Inferior parietal cortex (tissue), 1 donor: ENCODE data around the gene GPALPP1.
"Not testable (repeated sequence)": the region's sequence is repeated elsewhere in the genome, so short reads cannot be mapped to it uniquely, and the experiment has no call there.

Experiments used
- DNase-seq: peaks from one replicate; pipeline ENCODE4 v3.0.0-alpha.2; 2016; ENCODE audit errors: extremely low spot score

The GPALPP1 gene, protein sequence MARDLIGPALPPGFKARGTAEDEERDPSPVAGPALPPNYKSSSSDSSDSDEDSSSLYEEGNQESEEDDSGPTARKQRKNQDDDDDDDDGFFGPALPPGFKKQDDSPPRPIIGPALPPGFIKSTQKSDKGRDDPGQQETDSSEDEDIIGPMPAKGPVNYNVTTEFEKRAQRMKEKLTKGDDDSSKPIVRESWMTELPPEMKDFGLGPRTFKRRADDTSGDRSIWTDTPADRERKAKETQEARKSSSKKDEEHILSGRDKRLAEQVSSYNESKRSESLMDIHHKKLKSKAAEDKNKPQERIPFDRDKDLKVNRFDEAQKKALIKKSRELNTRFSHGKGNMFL

GRCh38 chr13:44989071-44989889 lies at the start of gene GPALPP1, which contains the start of gene NUFIP1:
Gene GPALPP1, plus strand, starts transcription at chr13:44989538. Its CDS starts 117 bp downstream, at chr13:44989655.
Gene NUFIP1, minus strand, starts transcription at chr13:44989471. Its CDS starts 35 bp downstream, at chr13:44989436.
- peak; percentile 97 for DNase-seq

GRCh38 chr13:44943411-44943810 lies 45.9 kb upstream of the GPALPP1 start:
- not testable (repeated sequence) for DNase-seq

DNA sequence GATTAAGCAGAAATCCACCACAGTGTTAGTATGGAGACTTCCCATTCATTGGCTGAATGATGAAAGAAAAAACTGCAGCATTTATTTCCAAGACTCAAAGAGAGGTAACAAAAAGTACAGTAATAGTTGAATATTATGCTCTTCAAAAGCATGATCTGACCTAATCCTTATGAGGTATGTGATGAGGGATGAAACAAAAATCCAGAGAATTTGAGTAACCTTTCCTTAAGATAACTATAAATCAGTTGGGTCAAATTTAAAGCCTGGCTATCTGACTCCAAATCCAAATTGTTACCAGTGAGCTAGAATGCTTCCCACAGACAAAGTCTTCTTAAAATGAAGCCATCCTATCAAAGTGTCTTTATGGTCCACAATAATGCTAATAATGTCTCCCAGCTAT lies 38.2 kb upstream of the GPALPP1 start:
- DNase-seq: no peak

GRCh38 chr13:44952671-44953070 lies 36.7 kb upstream of the GPALPP1 start:
- DNase-seq: no peak

DNA sequence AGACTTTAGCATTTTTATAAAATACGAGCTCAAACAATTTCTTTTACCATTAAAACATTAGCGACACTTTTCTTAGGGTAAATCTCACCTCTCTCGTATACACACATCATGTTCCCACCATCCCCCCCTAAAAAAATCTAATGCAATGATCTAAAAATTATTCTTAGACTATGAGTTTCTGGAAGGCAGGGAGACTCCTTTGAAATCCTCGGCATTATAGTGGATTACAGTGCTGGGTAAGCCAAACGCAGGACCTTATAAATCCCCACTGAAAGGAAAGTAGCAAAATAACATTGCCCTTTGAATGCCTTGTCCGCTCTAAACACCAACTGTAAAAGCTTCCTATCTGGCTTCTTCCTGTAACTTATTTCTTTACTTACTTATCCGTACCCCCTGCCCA lies 35.1 kb upstream of the GPALPP1 start:
- DNase-seq: no peak

DNA sequence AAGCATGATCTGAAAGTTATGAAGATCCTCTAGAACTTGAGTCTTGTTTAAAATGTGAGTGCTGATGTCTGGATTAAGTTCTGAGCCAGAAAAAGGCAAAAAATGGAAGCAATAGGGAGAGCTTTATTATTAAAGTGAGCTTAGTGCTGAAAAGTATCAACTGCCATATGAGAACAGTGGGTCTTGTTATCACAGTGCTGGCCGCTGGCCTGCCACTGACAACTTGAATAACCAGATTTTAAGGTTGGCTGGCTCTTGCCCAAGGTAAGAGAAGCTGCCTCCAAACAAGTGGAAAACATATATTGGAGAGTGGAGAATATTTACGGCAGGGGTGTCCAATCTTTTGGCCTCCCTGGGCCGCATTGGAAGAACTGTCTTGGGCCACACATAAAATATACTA lies 33.9 kb upstream of the GPALPP1 start:
- no peak for DNase-seq

GRCh38 chr13:44961997-44962396 lies 27.3 kb upstream of the GPALPP1 start:
- DNase-seq: no peak

- DNase-seq: no peak
Observed at GRCh38 chr13:44967704-44968433, 21.5 kb upstream of the GPALPP1 start.

GRCh38 chr13:44968434-44968815 lies 20.9 kb upstream of the GPALPP1 start:
- no peak for DNase-seq

GRCh38 chr13:44969551-44970484 lies 19.5 kb upstream of the GPALPP1 start:
- DNase-seq: peak; percentile 92

DNA sequence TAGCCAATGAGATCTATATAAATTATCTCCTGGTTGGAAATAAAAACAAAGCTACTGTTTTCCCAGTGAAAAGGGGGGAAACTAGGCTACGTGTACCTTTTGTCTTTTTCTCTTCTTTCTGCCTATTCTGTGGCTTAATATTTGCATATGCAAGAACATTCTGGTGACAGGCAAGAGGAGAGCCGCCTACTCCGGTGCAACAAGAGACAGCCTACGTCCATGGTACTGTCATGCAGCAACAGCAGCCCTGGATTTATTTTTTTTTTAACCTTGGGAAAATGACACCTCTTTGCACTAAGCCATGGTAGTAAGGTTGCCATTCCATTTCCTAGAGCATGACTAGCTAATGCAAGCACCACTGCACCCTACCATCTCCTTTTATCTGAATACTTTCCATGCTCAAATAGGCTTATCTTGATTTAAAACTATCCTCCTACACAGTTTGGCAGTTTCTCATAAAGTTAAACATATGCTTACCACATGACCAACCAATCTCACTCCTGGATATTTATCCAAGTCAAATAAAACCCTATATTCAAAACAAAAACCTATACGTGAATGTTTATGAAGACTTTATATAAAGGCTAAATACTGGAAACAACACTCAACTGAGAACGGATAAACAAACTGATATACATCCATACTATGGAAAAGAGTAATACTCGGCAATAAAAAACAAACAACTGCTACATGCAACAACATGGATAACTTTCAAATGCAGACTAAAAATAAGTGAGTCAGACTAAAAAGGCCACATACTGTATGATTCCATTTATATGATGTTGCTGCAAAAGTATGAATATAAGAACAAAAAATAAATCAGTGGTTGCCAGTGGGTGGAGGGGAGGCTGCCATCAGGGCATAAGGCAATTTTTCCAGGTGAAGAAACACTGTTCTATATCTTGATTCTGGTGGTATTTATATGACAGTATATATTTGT lies 17.4 kb upstream of the GPALPP1 start:
- no peak for DNase-seq

- DNase-seq: peak; percentile 68
Observed at GRCh38 chr13:44972956-44973581, 16.3 kb upstream of the GPALPP1 start.

DNA sequence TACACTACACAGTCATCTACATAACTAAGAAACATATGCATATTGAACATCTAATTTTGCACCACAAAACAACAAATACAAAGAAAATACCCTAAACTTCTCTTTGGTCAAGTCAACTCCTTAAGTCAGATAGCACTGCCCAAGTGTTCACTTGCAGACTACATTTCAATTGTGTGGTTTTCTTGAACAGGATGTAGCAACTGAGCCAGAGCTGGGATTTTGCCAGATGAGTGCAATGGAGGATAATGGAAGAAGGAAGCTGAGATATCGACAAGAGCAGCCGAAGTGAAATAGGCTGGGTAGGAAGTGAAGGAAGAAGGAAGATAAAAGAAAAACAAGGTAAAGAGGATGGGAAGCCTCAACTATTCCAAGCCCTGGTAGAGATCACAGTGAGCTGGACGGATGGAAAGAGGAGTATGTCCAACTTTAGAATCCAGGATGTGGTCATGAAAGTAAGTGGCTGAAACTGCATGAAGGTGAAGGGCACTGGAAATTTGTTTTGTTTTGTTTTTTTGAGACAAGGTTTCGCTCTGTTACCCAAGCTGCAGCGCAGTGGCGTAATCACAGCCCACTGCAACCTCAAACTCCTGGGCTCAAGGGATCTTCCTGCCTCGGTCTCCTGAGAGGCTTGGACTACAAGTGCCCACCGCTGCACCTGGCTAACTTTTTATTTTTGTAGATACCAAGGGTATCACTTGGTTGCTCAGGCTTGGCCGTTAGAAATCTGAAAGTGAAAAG lies 15.1 kb upstream of the GPALPP1 start:
- DNase-seq: no peak

DNA sequence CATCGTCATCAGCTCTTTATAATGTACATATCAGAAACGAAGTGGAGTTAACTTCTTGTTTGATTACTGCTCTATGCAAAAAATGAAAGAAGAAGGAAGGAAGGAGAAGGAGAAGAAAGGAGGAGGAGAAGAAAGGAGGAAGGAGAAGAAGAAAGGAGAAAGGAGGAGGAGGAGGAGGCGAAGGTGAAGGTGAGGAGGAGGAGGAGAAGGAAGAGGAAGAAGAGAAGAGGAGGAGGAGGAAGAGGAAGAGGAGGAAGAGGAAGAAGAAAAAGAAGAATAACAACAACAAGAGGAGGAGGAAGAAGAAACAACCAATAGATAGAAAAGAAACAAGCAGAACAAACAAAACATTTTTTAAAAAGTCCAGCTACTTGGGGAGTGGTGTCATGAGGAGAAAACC lies 13.1 kb upstream of the GPALPP1 start:
- no peak for DNase-seq

- no peak for DNase-seq
Observed at GRCh38 chr13:44976949-44977583, 12.3 kb upstream of the GPALPP1 start.

- no peak for DNase-seq
Observed at GRCh38 chr13:44978328-44978727, 11.0 kb upstream of the GPALPP1 start.

DNA sequence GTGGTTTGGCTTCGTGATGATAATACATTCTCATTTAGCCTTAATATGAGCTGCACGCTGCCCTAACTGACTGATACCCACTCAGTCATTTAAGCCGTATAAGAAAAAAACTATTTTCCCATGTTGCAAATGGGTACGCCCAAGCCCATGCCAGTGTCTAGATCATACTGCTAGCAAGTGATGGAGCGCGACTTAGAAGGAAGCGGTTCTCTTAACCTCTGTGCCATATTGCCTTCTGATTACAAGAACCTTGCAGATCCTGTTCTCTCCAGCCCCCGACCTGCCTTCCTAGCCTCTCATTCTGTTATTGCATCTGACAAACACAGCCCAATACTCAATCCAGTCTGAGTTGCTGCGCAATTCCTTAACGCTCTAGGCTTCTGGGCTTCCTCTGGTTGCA lies 603 bp downstream of the GPALPP1 start:
- no peak for DNase-seq

DNA sequence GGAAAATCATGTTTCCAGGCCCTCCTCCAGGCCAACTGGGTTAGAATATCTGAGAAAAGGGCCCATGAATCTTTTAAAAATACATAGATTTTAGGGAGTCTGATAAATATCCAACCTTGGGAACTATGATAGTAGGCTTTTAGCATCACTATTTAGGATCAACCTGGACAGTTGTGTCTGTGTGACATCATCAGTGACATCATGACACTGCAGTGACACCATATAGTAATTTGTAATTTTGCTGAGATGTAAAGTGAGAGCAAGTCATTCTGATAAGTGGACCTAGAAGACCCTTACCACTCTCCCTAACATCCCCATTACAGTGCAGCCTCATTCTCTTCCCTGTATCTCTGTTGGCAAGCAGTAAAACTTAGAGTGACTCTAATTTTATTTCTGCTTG lies 14.1 kb downstream of the GPALPP1 start:
- DNase-seq: no peak
